BLaER1 (cell line): ENCODE measurements around the gene MBOAT1.

Source experiments
- H3K27ac ChIP-seq: shearing (Covaris generic); formaldehyde crosslinking; 2 replicates; pipeline ENCODE4 v1.8.1; 2022
- H3K27me3 ChIP-seq: shearing (Covaris generic); formaldehyde crosslinking; 2 replicates; pipeline ENCODE4 v1.8.1; 2022
- H3K36me3 ChIP-seq: shearing (Covaris generic); formaldehyde crosslinking; 2 replicates; pipeline ENCODE4 v1.8.1; 2022
- H3K4me1 ChIP-seq: shearing (Covaris generic); formaldehyde crosslinking; 2 replicates; pipeline ENCODE4 v1.8.1; 2022
- H3K4me2 ChIP-seq: shearing (Covaris generic); formaldehyde crosslinking; 2 replicates; pipeline ENCODE4 v1.8.1; 2022
- H3K4me3 ChIP-seq: shearing (Covaris generic); formaldehyde crosslinking; 2 replicates; pipeline ENCODE4 v1.8.1; 2022
- H3K9ac ChIP-seq: shearing (Covaris generic); formaldehyde crosslinking; 2 replicates; pipeline ENCODE4 v1.8.1; 2022
- H3K9me3 ChIP-seq: shearing (Covaris generic); formaldehyde crosslinking; 2 replicates; pipeline ENCODE4 v1.8.1; 2022
- H4K20me1 ChIP-seq: shearing (Covaris generic); formaldehyde crosslinking; 2 replicates; pipeline ENCODE4 v1.8.1; 2022
- Cebpa-rat ChIP-seq: shearing (Covaris generic); IDR thresholded peaks from 2 replicates; pipeline ENCODE4 v1.8.1; 2022

The MBOAT1 gene

GRCh38 chr6:20243288-20243687 lies 31.0 kb upstream of the MBOAT1 start:
- TF ChIP-seq Cebpa-rat = no peak
- no peaks in the 10 kb centered on the region for H4K20me1 ChIP-seq
- no peaks in the 10 kb centered on the region for H3K4me1 ChIP-seq
- H3K9me3 ChIP-seq = peaks cover 6% of the 10 kb centered on the region; the same call in 1 of the 2 replicates
- no peak overlapping the region for H3K4me3 ChIP-seq
- no peak overlapping the region for H3K4me2 ChIP-seq
- H3K9ac ChIP-seq = no peak overlapping the region
- no peaks in the 10 kb centered on the region for H3K36me3 ChIP-seq
- H3K27ac ChIP-seq = no peak overlapping the region
- no peaks in the 10 kb centered on the region for H3K27me3 ChIP-seq

GRCh38 chr6:20242397-20242796 lies 30.1 kb upstream of the MBOAT1 start:
- TF ChIP-seq Cebpa-rat = no peak
- H3K9me3 ChIP-seq = peaks cover 6% of the 10 kb centered on the region; the same call in 1 of the 2 replicates
- H3K4me1 ChIP-seq = no peaks in the 10 kb centered on the region
- no peak overlapping the region for H3K4me2 ChIP-seq
- no peak overlapping the region for H3K4me3 ChIP-seq
- H3K36me3 ChIP-seq = no peaks in the 10 kb centered on the region
- H3K9ac ChIP-seq = no peak overlapping the region
- H3K27me3 ChIP-seq = no peaks in the 10 kb centered on the region
- no peaks in the 10 kb centered on the region for H4K20me1 ChIP-seq
- H3K27ac ChIP-seq = no peak overlapping the region

- Histone ChIP-seq H3K4me2 (no peak overlapping the region), H4K20me1 (no peaks in the 10 kb centered on the region), H3K4me3 (no peak overlapping the region), H3K36me3 (no peaks in the 10 kb centered on the region), H3K9ac (no peak overlapping the region), H3K27ac (no peak overlapping the region), H3K4me1 (no peaks in the 10 kb centered on the region), H3K9me3 (peaks cover 6% of the 10 kb centered on the region; the same call in 1 of the 2 replicates), H3K27me3 (no peaks in the 10 kb centered on the region)
- TF ChIP-seq Cebpa-rat = no peak
Measured at GRCh38 chr6:20241102-20241501, 28.8 kb upstream of the MBOAT1 start.

- H3K27me3 ChIP-seq = no peaks in the 10 kb centered on the region
- H3K4me2 ChIP-seq = no peak overlapping the region
- no peaks in the 10 kb centered on the region for H3K36me3 ChIP-seq
- peaks cover 6% of the 10 kb centered on the region; the same call in 1 of the 2 replicates for H3K9me3 ChIP-seq
- no peak for TF ChIP-seq Cebpa-rat
- no peak overlapping the region for H3K4me3 ChIP-seq
- no peaks in the 10 kb centered on the region for H4K20me1 ChIP-seq
- H3K27ac ChIP-seq = no peak overlapping the region
- no peak overlapping the region for H3K9ac ChIP-seq
- H3K4me1 ChIP-seq = no peaks in the 10 kb centered on the region
Measured at GRCh38 chr6:20238688-20239587, 26.7 kb upstream of the MBOAT1 start.

GRCh38 chr6:20237677-20238460 lies 25.6 kb upstream of the MBOAT1 start:
- H4K20me1 ChIP-seq = no peaks in the 10 kb centered on the region
- no peak overlapping the region for H3K4me3 ChIP-seq
- no peaks in the 10 kb centered on the region for H3K36me3 ChIP-seq
- H3K27me3 ChIP-seq = no peaks in the 10 kb centered on the region
- no peak overlapping the region for H3K9ac ChIP-seq
- TF ChIP-seq Cebpa-rat = no peak
- no peaks in the 10 kb centered on the region for H3K4me1 ChIP-seq
- H3K27ac ChIP-seq = no peak overlapping the region
- peaks cover 11% of the 10 kb centered on the region; the same call in 1 of the 2 replicates for H3K9me3 ChIP-seq
- no peak overlapping the region for H3K4me2 ChIP-seq

GRCh38 chr6:20236909-20237600 lies 24.8 kb upstream of the MBOAT1 start:
- Histone ChIP-seq H3K9ac (no peak overlapping the region), H3K9me3 (peaks cover 11% of the 10 kb centered on the region; the same call in 1 of the 2 replicates), H3K4me3 (no peak overlapping the region), H4K20me1 (no peaks in the 10 kb centered on the region), H3K4me2 (no peak overlapping the region), H3K4me1 (no peaks in the 10 kb centered on the region), H3K27ac (no peak overlapping the region), H3K36me3 (no peaks in the 10 kb centered on the region), H3K27me3 (no peaks in the 10 kb centered on the region)
- TF ChIP-seq Cebpa-rat = no peak

- H3K4me1 ChIP-seq = no peaks in the 10 kb centered on the region
- no peak overlapping the region for H3K4me2 ChIP-seq
- no peak overlapping the region for H3K4me3 ChIP-seq
- no peak for TF ChIP-seq Cebpa-rat
- H3K27ac ChIP-seq = no peak overlapping the region
- H3K9me3 ChIP-seq = peaks cover 11% of the 10 kb centered on the region; the same call in 1 of the 2 replicates
- H4K20me1 ChIP-seq = no peaks in the 10 kb centered on the region
- H3K36me3 ChIP-seq = no peaks in the 10 kb centered on the region
- H3K27me3 ChIP-seq = no peaks in the 10 kb centered on the region
- no peak overlapping the region for H3K9ac ChIP-seq
Measured at GRCh38 chr6:20236344-20236743, 24.1 kb upstream of the MBOAT1 start.

GRCh38 chr6:20235041-20235440 lies 22.8 kb upstream of the MBOAT1 start:
- H3K9ac ChIP-seq = no peak overlapping the region
- H4K20me1 ChIP-seq = no peaks in the 10 kb centered on the region
- no peak overlapping the region for H3K4me3 ChIP-seq
- H3K9me3 ChIP-seq = peaks cover 11% of the 10 kb centered on the region; the same call in 1 of the 2 replicates
- H3K4me1 ChIP-seq = no peaks in the 10 kb centered on the region
- H3K4me2 ChIP-seq = no peak overlapping the region
- TF ChIP-seq Cebpa-rat = no peak
- H3K36me3 ChIP-seq = no peaks in the 10 kb centered on the region
- H3K27me3 ChIP-seq = no peaks in the 10 kb centered on the region
- no peak overlapping the region for H3K27ac ChIP-seq

GRCh38 chr6:20234136-20234535 lies 21.9 kb upstream of the MBOAT1 start:
- Histone ChIP-seq H3K36me3 (no peaks in the 10 kb centered on the region), H3K4me1 (no peaks in the 10 kb centered on the region), H3K27me3 (no peaks in the 10 kb centered on the region), H3K4me2 (no peak overlapping the region), H3K9me3 (peaks cover 10% of the 10 kb centered on the region; the same call in 1 of the 2 replicates), H4K20me1 (no peaks in the 10 kb centered on the region), H3K27ac (no peak overlapping the region), H3K9ac (no peak overlapping the region), H3K4me3 (no peak overlapping the region)
- no peak for TF ChIP-seq Cebpa-rat
